ENCODE data around the gene SRD5A3. TPM values are rescaled to one million over a fixed set of nuclear protein-coding genes. Genes with fewer than 3 reads are reported as not detected.
"Not testable (repeated sequence)": the region's sequence is repeated elsewhere in the genome, so short reads cannot be mapped to it uniquely, and the experiment has no call there.

SRD5A3 gene
- total and polyA plus RNA-seq, 8 donors, result 1.8 to 13.0 (median 9.3) TPM; not detected in 1

- Histone ChIP-seq H3K4me3 (peak overlapping the region; percentile 58 to 78 (median 70)), H3K27me3 (no peaks in the 10 kb centered on the region), H3K36me3 (peaks cover 0 to 5% (median 0%) of the 10 kb centered on the region in 4 donors), H3K9me3 (no peaks in the 10 kb centered on the region), H3K4me1 (peaks cover 11 to 32% (median 21%) of the 10 kb centered on the region in 4 donors), H3K27ac (peak overlapping the region; percentile 92 to 98 (median 97))
- DNase-seq, result no peak
- 28 to 36% (median 33%) methylated on average over 14 to 16 of the region's 16 CpGs for WGBS, 5 donors
- intact Hi-C loops (cut with DNase I; ENCODE audit: low total_unique reads), result loop anchor here (5.0 kb wide), 1 partner anchor 50 kb away; the partner anchor contains the start of gene TMEM165
- TF ChIP-seq POLR2AphosphoS5 (IDR thresholded peaks at IDR 0.05), result no peak
- no peak for TF ChIP-seq POLR2A (IDR thresholded peaks at IDR 0.05)
- TF ChIP-seq CTCF (IDR thresholded peaks at IDR 0.05), result no peak
- no peak for TF ChIP-seq EP300 (IDR thresholded peaks at IDR 0.05)
Measured at GRCh38 chr4:55346851-55347255, 811 bp downstream of the SRD5A3 start.

GRCh38 chr4:55347610-55348228, 1.7 kb downstream of the SRD5A3 start:
- Histone ChIP-seq H3K9me3 (no peaks in the 10 kb centered on the region), H3K36me3 (peaks cover 0 to 5% (median 0%) of the 10 kb centered on the region in 4 donors), H3K4me1 (peaks cover 11 to 32% (median 21%) of the 10 kb centered on the region in 4 donors), H3K27me3 (no peaks in the 10 kb centered on the region), H3K4me3 (peak overlapping the region in 1 of 4 donors; percentile 66), H3K27ac (peak overlapping the region in 4 of 5 donors; percentile 92 to 98 (median 96))
- TF ChIP-seq CTCF (IDR thresholded peaks at IDR 0.05) (no peak), POLR2AphosphoS5 (IDR thresholded peaks at IDR 0.05) (no peak), POLR2A (IDR thresholded peaks at IDR 0.05) (no peak), EP300 (IDR thresholded peaks at IDR 0.05) (no peak)
- WGBS, 5 donors, result 93 to 95% (median 94%) methylated on average over 3 of the region's 3 CpGs
- intact Hi-C loops (cut with DNase I; ENCODE audit: low total_unique reads), result loop anchor here (5.0 kb wide), 1 partner anchor 50 kb away; the partner anchor contains the start of gene TMEM165
- DNase-seq, result no peak

GRCh38 chr4:55348466-55348865, 2.4 kb downstream of the SRD5A3 start:
- peaks cover 0 to 5% (median 4%) of the 10 kb centered on the region in 4 donors for H3K36me3 ChIP-seq
- no peak overlapping the region for H3K4me3 ChIP-seq
- peaks cover 11 to 32% (median 21%) of the 10 kb centered on the region in 4 donors for H3K4me1 ChIP-seq
- H3K27me3 ChIP-seq, result no peaks in the 10 kb centered on the region
- TF ChIP-seq CTCF (IDR thresholded peaks at IDR 0.05) (no peak), POLR2A (IDR thresholded peaks at IDR 0.05) (no peak), EP300 (IDR thresholded peaks at IDR 0.05) (no peak), POLR2AphosphoS5 (IDR thresholded peaks at IDR 0.05) (no peak)
- H3K27ac ChIP-seq, result no peak overlapping the region
- 57 to 75% (median 59%) methylated on average over 3 of the region's 3 CpGs for WGBS, 5 donors
- intact Hi-C loops (cut with DNase I; ENCODE audit: low total_unique reads), result loop anchor here (5.0 kb wide), 1 partner anchor 49 kb away; the partner anchor contains the start of gene TMEM165
- no peaks in the 10 kb centered on the region for H3K9me3 ChIP-seq
- DNase-seq, result no peak

GRCh38 chr4:55350870-55351269, 4.8 kb downstream of the SRD5A3 start:
- H3K27ac ChIP-seq; intact Hi-C loops (cut with DNase I; ENCODE audit: low total_unique reads); H3K4me3 ChIP-seq; DNase-seq; H3K27me3 ChIP-seq; H3K9me3 ChIP-seq: not testable (repeated sequence)
- Histone ChIP-seq H3K4me1 (peaks cover 10 to 25% (median 16%) of the 10 kb centered on the region in 4 donors), H3K36me3 (peaks cover 0 to 11% (median 6%) of the 10 kb centered on the region in 4 donors)
- 94 to 98% (median 96%) methylated on average over 10 of the region's 10 CpGs for WGBS, 5 donors

- intact Hi-C loops (cut with DNase I; ENCODE audit: low total_unique reads), result no loop called here
Measured at GRCh38 chr4:55351824-55352223, 5.8 kb downstream of the SRD5A3 start.

More at GRCh38 chr4:55351824-55352223, 5.8 kb downstream of the SRD5A3 start:
- no peaks in the 10 kb centered on the region for H3K27me3 ChIP-seq
- H3K9me3 ChIP-seq, result no peaks in the 10 kb centered on the region
- no peak overlapping the region for H3K4me3 ChIP-seq
- H3K4me1 ChIP-seq, result peaks cover 8 to 25% (median 17%) of the 10 kb centered on the region in 4 donors
- DNase-seq, result no peak
- no peak overlapping the region for H3K27ac ChIP-seq
- TF ChIP-seq CTCF (IDR thresholded peaks at IDR 0.05), result no peak
- TF ChIP-seq EP300 (IDR thresholded peaks at IDR 0.05), result no peak
- no peak for TF ChIP-seq POLR2AphosphoS5 (IDR thresholded peaks at IDR 0.05)
- no peak for TF ChIP-seq POLR2A (IDR thresholded peaks at IDR 0.05)
- peaks cover 0 to 11% (median 6%) of the 10 kb centered on the region in 4 donors for H3K36me3 ChIP-seq

All from stomach (tissue), 9 donors.